Parathyroid adenoma (tissue), 2 donors: Measurements from ENCODE around the gene COPZ2.

Source experiments
- H2AFZ ChIP-seq: fragments of 300-600 bp; sonication (generic); one replicate; pipeline ENCODE4 v1.7.0; 2017; ENCODE audit warnings: antibody characterized with exemption, mild to moderate bottlenecking
- H3K27ac ChIP-seq: fragments of 300-600 bp; sonication (generic); one replicate; pipeline ENCODE4 v1.7.0; 2017
- H3K27me3 ChIP-seq: fragments of 300-600 bp; sonication (generic); one replicate; pipeline ENCODE4 v1.7.0; 2017; ENCODE audit warnings: low read length; ENCODE audit not compliant: control insufficient read depth, insufficient read depth
- H3K36me3 ChIP-seq: fragments of 300-600 bp; sonication (generic); one replicate; pipeline ENCODE4 v1.7.0; 2017; ENCODE audit warnings: low read length; ENCODE audit not compliant: control insufficient read depth, insufficient read depth
- H3K4me1 ChIP-seq: fragments of 300-600 bp; sonication (generic); one replicate; pipeline ENCODE4 v1.7.0; 2017; ENCODE audit warnings: control low read depth
- H3K4me2 ChIP-seq: fragments of 300-600 bp; sonication (generic); one replicate; pipeline ENCODE4 v1.7.0; 2017; ENCODE audit warnings: low read length
- H3K4me3 ChIP-seq: fragments of 300-600 bp; sonication (generic); one replicate; pipeline ENCODE4 v1.7.0; 2017; ENCODE audit warnings: low read depth, low read length
- H3K79me2 ChIP-seq: fragments of 300-600 bp; sonication (generic); one replicate; pipeline ENCODE4 v1.7.0; 2017; ENCODE audit warnings: control low read depth
- H3K9ac ChIP-seq: fragments of 300-600 bp; sonication (generic); one replicate; pipeline ENCODE4 v1.7.0; 2017; ENCODE audit warnings: mild to moderate bottlenecking
- H3K9me3 ChIP-seq: fragments of 300-600 bp; sonication (generic); one replicate; pipeline ENCODE4 v1.7.0; 2017; ENCODE audit warnings: low read length; ENCODE audit not compliant: control insufficient read depth
- TF ChIP-seq, protein P1 (sequence below): fragments of 300-600 bp; sonication (generic); IDR thresholded peaks from one replicate; pipeline ENCODE4 v1.7.0; 2017; ENCODE audit warnings: antibody characterized with exemption, mild to moderate bottlenecking
- donor health status: primary hyperparathyroidism.

Gene COPZ2

GRCh38 chr17:48014595-48015111 lies 22.9 kb downstream of the COPZ2 start:
- peaks cover 25% of the 10 kb centered on the region for H3K4me1 ChIP-seq
- peak overlapping the region; percentile 52 for H3K27ac ChIP-seq
- H2AFZ ChIP-seq: peak overlapping the region; percentile 82
- no peak overlapping the region for H3K4me2 ChIP-seq
- H3K36me3 ChIP-seq: no peaks in the 10 kb centered on the region
- no peaks in the 10 kb centered on the region for H3K79me2 ChIP-seq
- TF ChIP-seq, protein P1, sequence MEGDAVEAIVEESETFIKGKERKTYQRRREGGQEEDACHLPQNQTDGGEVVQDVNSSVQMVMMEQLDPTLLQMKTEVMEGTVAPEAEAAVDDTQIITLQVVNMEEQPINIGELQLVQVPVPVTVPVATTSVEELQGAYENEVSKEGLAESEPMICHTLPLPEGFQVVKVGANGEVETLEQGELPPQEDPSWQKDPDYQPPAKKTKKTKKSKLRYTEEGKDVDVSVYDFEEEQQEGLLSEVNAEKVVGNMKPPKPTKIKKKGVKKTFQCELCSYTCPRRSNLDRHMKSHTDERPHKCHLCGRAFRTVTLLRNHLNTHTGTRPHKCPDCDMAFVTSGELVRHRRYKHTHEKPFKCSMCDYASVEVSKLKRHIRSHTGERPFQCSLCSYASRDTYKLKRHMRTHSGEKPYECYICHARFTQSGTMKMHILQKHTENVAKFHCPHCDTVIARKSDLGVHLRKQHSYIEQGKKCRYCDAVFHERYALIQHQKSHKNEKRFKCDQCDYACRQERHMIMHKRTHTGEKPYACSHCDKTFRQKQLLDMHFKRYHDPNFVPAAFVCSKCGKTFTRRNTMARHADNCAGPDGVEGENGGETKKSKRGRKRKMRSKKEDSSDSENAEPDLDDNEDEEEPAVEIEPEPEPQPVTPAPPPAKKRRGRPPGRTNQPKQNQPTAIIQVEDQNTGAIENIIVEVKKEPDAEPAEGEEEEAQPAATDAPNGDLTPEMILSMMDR: no peak
- H3K9me3 ChIP-seq: no peaks in the 10 kb centered on the region
- no peak overlapping the region for H3K4me3 ChIP-seq
- H3K9ac ChIP-seq: no peak overlapping the region
- H3K27me3 ChIP-seq: no peaks in the 10 kb centered on the region

DNA sequence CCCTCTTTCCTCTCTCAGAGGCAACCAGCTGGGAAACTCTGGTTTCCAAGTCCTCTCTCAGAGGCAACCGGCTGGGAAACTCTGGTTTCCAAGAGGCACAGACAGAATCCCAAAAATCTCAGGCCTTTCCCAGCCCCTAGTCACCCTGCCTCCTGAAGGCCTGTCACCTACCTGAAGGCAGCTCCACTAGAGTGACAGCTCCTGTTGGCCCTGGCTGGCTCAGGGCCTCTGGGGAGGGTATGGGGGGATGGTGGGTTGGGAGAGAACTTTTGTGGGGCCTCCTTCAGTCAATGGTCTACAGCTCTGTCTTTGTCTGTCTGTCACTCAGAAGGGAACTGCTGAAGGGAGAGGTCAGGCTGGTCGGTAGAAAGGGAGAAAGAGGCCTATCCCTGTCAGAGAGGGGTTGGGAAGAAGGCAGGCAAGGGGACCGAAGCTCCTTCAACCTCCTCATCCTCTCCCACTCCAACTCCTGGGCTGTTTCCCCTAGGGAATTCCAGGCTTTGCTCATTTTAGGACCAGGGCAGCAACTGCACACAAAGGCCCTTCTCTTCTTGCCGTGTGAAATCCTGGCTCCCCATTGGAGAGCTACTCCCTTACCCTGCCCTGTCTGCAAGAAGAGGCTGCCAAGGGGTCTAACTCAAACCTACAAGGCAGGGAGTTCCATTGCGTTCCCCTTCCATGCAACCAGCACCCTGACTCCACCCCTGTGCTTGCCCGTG lies 23.6 kb downstream of the COPZ2 start:
- no peaks in the 10 kb centered on the region for H3K79me2 ChIP-seq
- TF ChIP-seq, protein P1: no peak
- H3K4me1 ChIP-seq: peaks cover 25% of the 10 kb centered on the region
- peak overlapping the region; percentile 82 for H2AFZ ChIP-seq
- no peak overlapping the region for H3K9ac ChIP-seq
- H3K9me3 ChIP-seq: no peaks in the 10 kb centered on the region
- no peak overlapping the region for H3K4me2 ChIP-seq
- H3K36me3 ChIP-seq: no peaks in the 10 kb centered on the region
- H3K4me3 ChIP-seq: no peak overlapping the region
- H3K27me3 ChIP-seq: no peaks in the 10 kb centered on the region
- peak overlapping the region; percentile 52 for H3K27ac ChIP-seq

DNA sequence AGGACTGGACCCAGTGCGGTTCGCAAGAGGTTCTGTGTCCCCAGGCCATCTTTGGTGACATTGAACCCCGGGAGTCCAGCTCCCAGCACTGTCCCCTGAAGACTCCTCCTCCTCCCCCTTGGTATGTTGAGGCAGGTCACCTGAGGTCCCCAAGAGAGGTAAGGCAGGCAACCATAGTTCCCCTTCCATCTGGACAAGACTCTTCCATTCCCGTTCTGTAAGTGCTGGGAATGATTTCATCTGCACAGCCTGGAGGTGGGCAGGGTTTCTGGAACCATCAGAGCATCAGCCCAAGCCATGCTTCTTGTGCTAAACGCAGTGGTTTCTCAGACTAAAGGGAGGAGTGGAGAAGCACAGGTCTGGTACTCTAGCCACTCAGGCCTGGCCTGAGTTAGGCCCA lies 24.9 kb downstream of the COPZ2 start:
- peaks cover 19% of the 10 kb centered on the region for H3K4me1 ChIP-seq
- H2AFZ ChIP-seq: peak overlapping the region; percentile 92
- no peaks in the 10 kb centered on the region for H3K27me3 ChIP-seq
- H3K36me3 ChIP-seq: no peaks in the 10 kb centered on the region
- H3K9ac ChIP-seq: no peak overlapping the region
- no peak overlapping the region for H3K4me3 ChIP-seq
- H3K27ac ChIP-seq: no peak overlapping the region
- TF ChIP-seq, protein P1: no peak
- H3K9me3 ChIP-seq: no peaks in the 10 kb centered on the region
- H3K4me2 ChIP-seq: no peak overlapping the region
- H3K79me2 ChIP-seq: no peaks in the 10 kb centered on the region

DNA sequence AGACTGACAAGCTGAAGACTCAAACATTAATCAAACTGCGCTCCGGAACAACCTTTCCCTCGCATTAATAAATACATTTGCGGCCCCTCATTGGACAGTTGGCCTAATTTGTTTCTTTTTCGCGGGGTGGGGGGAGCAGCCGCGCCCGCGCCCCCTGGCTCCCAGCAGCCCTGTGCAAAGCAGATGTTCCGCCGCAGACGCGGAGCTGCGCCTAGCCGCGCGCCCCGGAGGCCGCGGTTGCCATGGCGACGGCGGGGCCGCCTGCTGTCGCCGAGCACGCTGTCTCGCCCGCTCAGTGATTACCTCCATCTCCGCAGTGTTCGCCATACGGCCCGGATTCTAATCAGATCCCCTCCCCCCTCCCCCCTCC lies 25.5 kb downstream of the COPZ2 start:
- no peak overlapping the region for H3K27ac ChIP-seq
- TF ChIP-seq, protein P1: no peak
- H3K36me3 ChIP-seq: no peaks in the 10 kb centered on the region
- H3K4me3 ChIP-seq: no peak overlapping the region
- H3K9me3 ChIP-seq: no peaks in the 10 kb centered on the region
- H3K79me2 ChIP-seq: no peaks in the 10 kb centered on the region
- H2AFZ ChIP-seq: peak overlapping the region; percentile 92
- peak overlapping the region; percentile 64 for H3K4me2 ChIP-seq
- H3K27me3 ChIP-seq: no peaks in the 10 kb centered on the region
- H3K4me1 ChIP-seq: peaks cover 19% of the 10 kb centered on the region
- no peak overlapping the region for H3K9ac ChIP-seq
